NCI-H1694 treated with DMSO at 0.1 percent for 48 hours (cell line): ENCODE measurements around the gene CD22.

Experiments
- DNase-seq: peaks from one replicate; lab custom pipeline; 2025; lab: John Stamatoyannopoulos, UW

Gene CD22

GRCh38 chr19:35295792-35296462 is 33.1 kb upstream of the CD22 start:
- DNase-seq = no peak

GRCh38 chr19:35296644-35297514 is 32.1 kb upstream of the CD22 start:
- DNase-seq = no peak

- no peak for DNase-seq
These were observed 31.5 kb upstream of the CD22 start for GRCh38 chr19:35297515-35297848.

GRCh38 chr19:35297922-35298321 is 31.1 kb upstream of the CD22 start:
- no peak for DNase-seq

GRCh38 chr19:35298561-35298972 is 30.4 kb upstream of the CD22 start:
- no peak for DNase-seq

- DNase-seq = no peak
These were observed 29.3 kb upstream of the CD22 start for GRCh38 chr19:35299523-35300338.

GRCh38 chr19:35300339-35300649 is 28.7 kb upstream of the CD22 start:
- DNase-seq = no peak

GRCh38 chr19:35301961-35302360 is 27.0 kb upstream of the CD22 start:
- no peak for DNase-seq

GRCh38 chr19:35302446-35302845 is 26.5 kb upstream of the CD22 start:
- no peak for DNase-seq

GRCh38 chr19:35303357-35303915 is 25.6 kb upstream of the CD22 start:
- DNase-seq = no peak

GRCh38 chr19:35304036-35304435 is 25.0 kb upstream of the CD22 start:
- DNase-seq = no peak

GRCh38 chr19:35305181-35305580 is 23.8 kb upstream of the CD22 start:
- no peak for DNase-seq

- DNase-seq = no peak
These were observed 22.3 kb upstream of the CD22 start for GRCh38 chr19:35306473-35307246.

- no peak for DNase-seq
These were observed 21.1 kb upstream of the CD22 start for GRCh38 chr19:35307931-35308330.

- DNase-seq = no peak
These were observed 20.1 kb upstream of the CD22 start for GRCh38 chr19:35308910-35309309.

- DNase-seq = no peak
These were observed 19.3 kb upstream of the CD22 start for GRCh38 chr19:35309481-35310279.

- no peak for DNase-seq
These were observed 18.7 kb upstream of the CD22 start for GRCh38 chr19:35310331-35310730.

- DNase-seq = no peak
These were observed 18.0 kb upstream of the CD22 start for GRCh38 chr19:35310811-35311465.

GRCh38 chr19:35311901-35312665 is 16.9 kb upstream of the CD22 start:
- no peak for DNase-seq

GRCh38 chr19:35313587-35313986 is 15.4 kb upstream of the CD22 start:
- DNase-seq = no peak
